HG03045 (cell line): ENCODE data around the gene NFYC.

Source experiments
- ATAC-seq: cut with Tn5 transposase; IDR thresholded peaks from one replicate; pipeline ENCODE4 v1.9.1; 2021; ENCODE audit warnings: mild to moderate bottlenecking, moderate library complexity; ENCODE audit not compliant: unreplicated experiment

Gene NFYC

GRCh38 chr1:40734882-40735628 is 43.6 kb downstream of the NFYC start:
- ATAC-seq: no peak

GRCh38 chr1:40736085-40736531 is 44.6 kb downstream of the NFYC start:
- no peak for ATAC-seq

GRCh38 chr1:40738831-40739230 is 47.3 kb downstream of the NFYC start:
- ATAC-seq: no peak

- no peak for ATAC-seq
These were observed 48.0 kb downstream of the NFYC start for GRCh38 chr1:40739455-40740008.

GRCh38 chr1:40740039-40740996 is 48.8 kb downstream of the NFYC start:
- ATAC-seq: no peak

GRCh38 chr1:40740997-40741736 is 49.7 kb downstream of the NFYC start:
- ATAC-seq: no peak

GRCh38 chr1:40742363-40743061 is 51.0 kb downstream of the NFYC start:
- no peak for ATAC-seq

GRCh38 chr1:40743452-40743851 is 51.9 kb downstream of the NFYC start:
- no peak for ATAC-seq

- ATAC-seq: no peak
These were observed 52.4 kb downstream of the NFYC start for GRCh38 chr1:40743860-40744259.

GRCh38 chr1:40745176-40745575 is 53.7 kb downstream of the NFYC start:
- no peak for ATAC-seq

- no peak for ATAC-seq
These were observed 55.0 kb downstream of the NFYC start for GRCh38 chr1:40746344-40747090.

- ATAC-seq: no peak
These were observed 57.6 kb downstream of the NFYC start for GRCh38 chr1:40748841-40749718.

- ATAC-seq: no peak
These were observed 58.3 kb downstream of the NFYC start for GRCh38 chr1:40749817-40750216.

- no peak for ATAC-seq
These were observed 59.0 kb downstream of the NFYC start for GRCh38 chr1:40750451-40750908.

GRCh38 chr1:40751802-40752201 is 60.3 kb downstream of the NFYC start:
- ATAC-seq: no peak

- no peak for ATAC-seq
These were observed 61.8 kb downstream of the NFYC start for GRCh38 chr1:40753142-40753882.

GRCh38 chr1:40754201-40754600 is 62.7 kb downstream of the NFYC start:
- ATAC-seq: no peak

GRCh38 chr1:40755067-40755466 is 63.6 kb downstream of the NFYC start:
- ATAC-seq: no peak
